ENCODE results near the gene SEH1L.

- no peak for TF ChIP-seq ZNF302 (CRISPR knock-in tag; IDR thresholded peaks at IDR 0.05)
- TF ChIP-seq CTCF (IDR thresholded peaks at IDR 0.05) = no peak
- TF ChIP-seq NR3C1 (IDR thresholded peaks at IDR 0.05) = no peak
- TF ChIP-seq MAX (IDR thresholded peaks at IDR 0.05) = no peak
- no peak for TF ChIP-seq RFX5 (IDR thresholded peaks at IDR 0.05)
- TF ChIP-seq EP300 (IDR thresholded peaks at IDR 0.05) = no peak
- no peak for TF ChIP-seq PHF8 (IDR thresholded peaks at IDR 0.05; ENCODE audit: borderline replicate concordance, low read depth)
- no peak for TF ChIP-seq HOXB13 (CRISPR knock-in tag; IDR thresholded peaks at IDR 0.05; ENCODE audit: low read depth)
- TF ChIP-seq TP53 (CRISPR knock-in tag; IDR thresholded peaks at IDR 0.05) = no peak
- no peak for TF ChIP-seq REST (IDR thresholded peaks at IDR 0.05)
- TF ChIP-seq RCOR1 (IDR thresholded peaks at IDR 0.05; ENCODE audit: low read depth, low read length) = no peak
These were observed 3.1 kb upstream of the SEH1L start for GRCh38 chr18:12944709-12945108.
